ENCODE results near the gene EMC6. TPM values are rescaled to one million over a fixed set of nuclear protein-coding genes. Genes with fewer than 3 reads are reported as not detected.

The EMC6 gene
- total RNA-seq, 1 experiment from 2014 or later, result 62.4 TPM

- Histone ChIP-seq H3K4me2 (ENCODE audit: low read length) (peak overlapping the region; percentile 98), H4K20me1 (ENCODE audit: insufficient read depth) (no peaks in the 10 kb centered on the region), H3K9me2 (ENCODE audit: insufficient read depth) (no peaks in the 10 kb centered on the region), H2AFZ (ENCODE audit: low read depth, low read length, poor library complexity, severe bottlenecking) (no peak overlapping the region), H3K9ac (ENCODE audit: low read length) (peak overlapping the region; percentile 92), H3K27ac (ENCODE audit: low read depth, low read length) (peak overlapping the region; percentile 94), H3K4me1 (ENCODE audit: control insufficient read depth in 1 of 2, insufficient read depth in 2 of 2, low read length in 2 of 2) (peaks cover 6 to 15% of the 10 kb centered on the region in 2 experiments; a peak in 3 of 4 replicates), H3K79me2 (ENCODE audit: insufficient read depth, low read length) (peaks cover 47% of the 10 kb centered on the region), H3K9me3 (ENCODE audit: control insufficient read depth in 1 of 2, insufficient read depth in 1 of 2, low read depth in 1 of 2, low read length in 2 of 2) (no peaks in the 10 kb centered on the region), H3K36me3 (ENCODE audit: control insufficient read depth in 1 of 2, insufficient read depth in 2 of 2, low read length in 2 of 2) (peaks cover 6 to 8% of the 10 kb centered on the region in 2 experiments; a peak in 2 of 4 replicates), H3K4me3 (replicated peaks in 1 of 2; ENCODE audit: low read depth in 1 of 2, low read length in 2 of 2) (peak overlapping the region; percentile 94), H3K27me3 (ENCODE audit: insufficient read depth, low read length) (no peaks in the 10 kb centered on the region)
- no peak for TF ChIP-seq ZNF274 (IDR thresholded peaks at IDR 0.05; ENCODE audit: low read depth, low read length)
- TF ChIP-seq ZFX (IDR thresholded peaks at IDR 0.05), result peak; percentile 66; the same call in 1 of the 2 replicates
- ChIA-PET CTCF (interaction anchor here (0.9 to 1.9 kb wide), 6 partner anchors 13 to 587 kb away, joined by 3 to 10 read pairs (median 6); no protein-coding TSS in a partner anchor), RAD21 (ENCODE audit: low non-redundant PET in 1 of 2, low total read pairs in 2 of 2, uncharacterized antibody in 2 of 2, unreplicated experiment in 2 of 2) (no interaction called here), POLR2A (interaction anchor here (0.7 to 1.5 kb wide), 6 partner anchors 9 to 32 kb away, joined by 3 to 5 read pairs (median 4); no protein-coding TSS in a partner anchor)
- ATAC-seq (peak; percentile 13), DNase-seq (ENCODE audit: low read depth, low spot score) (no peak)
- TSS peak; percentile 43 for BruUV-seq (replicated peaks)
- intact Hi-C loops (cut with micrococcal nuclease), result loop anchor here (5.0 kb wide), 1 partner anchor 98 kb away; no protein-coding TSS in a partner anchor
Observed at GRCh38 chr17:3635474-3636153, 33.0 kb upstream of the EMC6 start.

- no peaks in the 10 kb centered on the region for H3K9me3 ChIP-seq (ENCODE audit: control insufficient read depth in 1 of 2, insufficient read depth in 1 of 2, low read depth in 1 of 2, low read length in 2 of 2)
- H3K4me1 ChIP-seq (ENCODE audit: control insufficient read depth in 1 of 2, insufficient read depth in 2 of 2, low read length in 2 of 2), result peaks cover 6 to 15% of the 10 kb centered on the region in 2 experiments; a peak in 3 of 4 replicates
- peak within 1 kb of the TSS; percentile 94 for H3K27ac ChIP-seq (ENCODE audit: low read depth, low read length)
- peaks cover 40% of the 10 kb centered on the region for H3K79me2 ChIP-seq (ENCODE audit: insufficient read depth, low read length)
- H3K36me3 ChIP-seq (ENCODE audit: control insufficient read depth in 1 of 2, insufficient read depth in 2 of 2, low read length in 2 of 2), result 0 out of 4 replicates have a peak, but pooled peaks cover 0 to 8% of the 10 kb centered on the region in 2 experiments
- H3K9ac ChIP-seq (ENCODE audit: low read length), result peak within 1 kb of the TSS; percentile 92
- intact Hi-C loops (cut with micrococcal nuclease), result loop anchor here (5.0 kb wide), 1 partner anchor 99 kb away; no protein-coding TSS in a partner anchor
- POLR2A ChIA-PET, result interaction anchor here (0.7 to 1.5 kb wide), 7 partner anchors 10 to 31 kb away, joined by 3 to 5 read pairs (median 4); no protein-coding TSS in a partner anchor
- no peaks in the 10 kb centered on the region for H3K9me2 ChIP-seq (ENCODE audit: insufficient read depth)
- RAD21 ChIA-PET (ENCODE audit: low non-redundant PET in 1 of 2, low total read pairs in 2 of 2, uncharacterized antibody in 2 of 2, unreplicated experiment in 2 of 2), result no interaction called here
- no peaks in the 10 kb centered on the region for H4K20me1 ChIP-seq (ENCODE audit: insufficient read depth)
- CTCF ChIA-PET, result interaction anchor here (0.9 to 1.9 kb wide), 7 partner anchors 12 to 587 kb away, joined by 3 to 10 read pairs (median 5); no protein-coding TSS in a partner anchor
- DNase-seq (ENCODE audit: low read depth, low spot score) (peak; percentile 90), ATAC-seq (peak; percentile 95)
- no peaks in the 10 kb centered on the region for H3K27me3 ChIP-seq (ENCODE audit: insufficient read depth, low read length)
- H3K4me3 ChIP-seq (replicated peaks in 1 of 2; ENCODE audit: low read depth in 1 of 2, low read length in 2 of 2), result peak within 1 kb of the TSS; percentile 94
- BruUV-seq (replicated peaks), result no TSS peak
- H2AFZ ChIP-seq (ENCODE audit: low read depth, low read length, poor library complexity, severe bottlenecking), result no peak within 1 kb of the TSS
- H3K4me2 ChIP-seq (ENCODE audit: low read length), result peak within 1 kb of the TSS; percentile 98
- TF ChIP-seq ZNF274 (IDR thresholded peaks at IDR 0.05; ENCODE audit: low read depth, low read length), result no peak
- peak; percentile 72 for TF ChIP-seq SP1 (IDR thresholded peaks at IDR 0.05; ENCODE audit: low read depth)
- no peak for TF ChIP-seq EZH2phosphoT487 (IDR thresholded peaks at IDR 0.05; ENCODE audit: borderline replicate concordance)
- TF ChIP-seq JUND (IDR thresholded peaks at IDR 0.05), result no peak
- peak; percentile 92 for TF ChIP-seq POLR2AphosphoS5 (IDR thresholded peaks at IDR 0.05; ENCODE audit: low read depth, low read length)
- TF ChIP-seq ZFX (IDR thresholded peaks at IDR 0.05), result no peak; the same call in 1 of the 2 replicates
- TF ChIP-seq ATF3 (IDR thresholded peaks at IDR 0.05), result no peak
- TF ChIP-seq FOSL1 (IDR thresholded peaks at IDR 0.05; ENCODE audit: low read depth), result no peak
- TF ChIP-seq POLR2A (IDR thresholded peaks at IDR 0.05; ENCODE audit: borderline replicate concordance, extremely low read depth, insufficient read depth, insufficient read length), result peak; percentile 59
- no peak; the same call in 1 of the 2 replicates for TF ChIP-seq ELF1 (IDR thresholded peaks at IDR 0.05; ENCODE audit: borderline replicate concordance, low read depth)
- no peak for TF ChIP-seq EZH2 (IDR thresholded peaks at IDR 0.05)
- no peak; the same call in 1 of the 2 replicates for TF ChIP-seq SRF (IDR thresholded peaks at IDR 0.05; ENCODE audit: low read depth)
- no peak for TF ChIP-seq TCF7L2 (IDR thresholded peaks at IDR 0.05; ENCODE audit: borderline replicate concordance, extremely low read depth, insufficient read depth, insufficient read length)
- no peak for TF ChIP-seq CBX3 (IDR thresholded peaks at IDR 0.05; ENCODE audit: low read depth)
- TF ChIP-seq SIN3A (IDR thresholded peaks at IDR 0.05; ENCODE audit: low read depth), result peak; percentile 91
- TF ChIP-seq ZBTB33 (IDR thresholded peaks at IDR 0.05; ENCODE audit: extremely low read depth, insufficient replicate concordance, low read length), result no peak
- TF ChIP-seq CEBPB (IDR thresholded peaks at IDR 0.05; ENCODE audit: low read depth), result no peak
Observed at GRCh38 chr17:3636154-3636907, 32.3 kb upstream of the EMC6 start, which contains the start of the genes CTNS and SHPK. CTNS (plus strand) TSS chr17:3636760; CDS start chr17:3640207, 3,447 bp downstream. SHPK (minus strand) TSS chr17:3636250; CDS start chr17:3636219, 31 bp downstream.
